HG03457 (cell line): ENCODE measurements around the gene H2AZ2.
"Not testable (repeated sequence)": the region's sequence is repeated elsewhere in the genome, so short reads cannot be mapped to it uniquely, and the experiment has no call there.

ENCODE experiments used
- ATAC-seq: cut with Tn5 transposase; IDR thresholded peaks from one replicate; pipeline ENCODE4 v1.9.1; 2021; ENCODE audit warnings: moderate number of reproducible peaks; ENCODE audit not compliant: unreplicated experiment

Gene H2AZ2

DNA sequence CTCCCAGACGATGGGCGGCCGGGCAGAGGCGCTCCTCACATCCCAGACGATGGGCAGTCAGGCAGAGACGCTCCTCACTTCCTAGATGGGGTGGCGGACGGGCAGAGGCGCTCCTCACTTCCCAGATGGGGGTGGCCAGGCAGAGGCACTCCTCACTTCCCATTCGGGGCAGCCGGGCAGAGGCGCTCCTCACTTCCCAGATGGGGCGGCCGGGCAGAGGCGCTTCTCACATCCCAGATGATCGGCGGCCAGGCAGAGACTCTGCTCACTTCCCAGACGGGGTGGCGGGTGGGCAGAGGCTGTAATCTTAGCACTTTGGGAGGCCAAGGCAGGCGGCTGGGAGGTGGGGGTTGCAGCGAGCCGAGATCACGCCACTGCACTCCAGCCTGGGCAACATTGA, 24.0 kb upstream of the H2AZ2 start:
- not testable (repeated sequence) for ATAC-seq

DNA sequence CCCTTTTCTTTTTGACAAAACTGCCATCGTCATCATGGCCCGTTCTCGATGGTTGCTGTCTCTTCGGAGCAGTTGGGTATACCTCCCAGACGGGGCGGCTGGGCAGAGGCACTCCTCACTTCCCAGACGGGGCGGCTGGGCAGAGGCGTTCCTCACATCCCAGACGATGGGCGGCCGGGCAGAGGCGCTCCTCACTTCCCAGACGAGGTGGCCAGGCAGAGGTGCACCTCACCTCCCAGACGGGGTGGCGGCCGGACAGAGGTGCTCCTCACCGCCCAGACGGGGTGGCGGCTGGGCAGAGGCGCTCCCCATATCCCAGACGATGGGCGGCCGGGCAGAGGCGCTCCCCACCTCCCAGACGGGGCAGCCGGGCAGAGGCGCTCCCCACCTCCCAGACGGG, 22.9 kb upstream of the H2AZ2 start:
- ATAC-seq, result not testable (repeated sequence)

DNA sequence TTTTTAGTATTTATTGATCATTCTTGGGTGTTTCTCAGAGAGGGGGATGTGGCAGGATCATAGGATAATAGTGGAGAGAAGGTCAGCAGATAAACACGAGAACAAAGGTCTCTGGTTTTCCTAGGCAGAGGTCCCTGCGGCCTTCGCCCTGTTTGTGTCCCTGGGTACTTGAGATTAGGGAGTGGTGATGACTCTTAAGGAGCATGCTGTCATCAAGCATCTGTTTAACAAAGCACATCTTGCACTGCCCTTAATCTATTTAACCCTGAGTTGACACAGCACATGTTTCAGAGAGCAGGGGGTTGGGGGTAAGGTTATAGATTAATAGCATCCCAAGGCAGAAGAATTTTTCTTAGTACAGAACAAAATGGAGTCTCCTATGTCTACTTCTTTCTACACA, 22.4 kb upstream of the H2AZ2 start:
- ATAC-seq, result not testable (repeated sequence)

DNA sequence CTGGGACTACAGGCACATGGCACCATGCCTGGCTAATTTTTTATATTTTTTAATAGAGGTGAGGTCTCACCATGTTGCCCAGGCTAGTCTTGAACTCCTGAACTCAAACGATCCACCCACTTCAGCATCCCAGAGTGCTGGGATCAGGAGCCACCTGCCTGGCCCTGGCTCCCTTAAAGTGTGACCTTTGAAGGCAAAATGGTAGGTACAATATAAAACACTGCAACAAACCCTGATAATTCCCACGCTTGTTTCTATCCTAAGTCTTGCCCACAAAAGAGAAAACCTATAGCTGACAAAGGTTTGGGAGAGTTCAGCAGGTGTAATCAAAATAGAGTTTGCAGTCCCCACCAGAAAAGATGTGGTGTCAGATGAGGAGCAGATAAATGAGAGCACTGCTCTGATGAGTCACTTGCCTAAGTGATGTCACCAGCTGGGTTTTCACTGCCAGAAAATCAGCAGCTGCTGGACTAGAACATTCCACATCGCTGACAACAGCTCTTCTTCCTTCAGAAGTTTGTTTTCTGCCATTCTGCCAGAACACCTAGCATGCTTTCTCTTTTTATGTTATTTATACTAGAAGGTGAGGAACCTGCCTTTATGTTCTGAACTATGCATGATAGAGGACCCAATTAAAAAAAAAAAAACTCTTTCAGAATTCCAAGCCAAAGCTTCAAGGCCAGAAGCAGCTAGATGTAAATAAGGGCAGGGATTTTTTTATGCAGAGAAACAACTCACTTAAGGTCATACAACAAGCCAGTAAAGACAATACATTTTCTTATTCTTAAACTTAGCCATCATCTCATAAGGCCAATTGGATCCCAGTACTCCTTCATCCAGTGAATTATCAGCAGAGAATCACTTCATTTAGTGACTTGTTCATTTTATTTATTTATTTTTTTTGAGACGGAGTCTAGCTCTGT, 19.4 kb upstream of the H2AZ2 start:
- ATAC-seq, result no peak

DNA sequence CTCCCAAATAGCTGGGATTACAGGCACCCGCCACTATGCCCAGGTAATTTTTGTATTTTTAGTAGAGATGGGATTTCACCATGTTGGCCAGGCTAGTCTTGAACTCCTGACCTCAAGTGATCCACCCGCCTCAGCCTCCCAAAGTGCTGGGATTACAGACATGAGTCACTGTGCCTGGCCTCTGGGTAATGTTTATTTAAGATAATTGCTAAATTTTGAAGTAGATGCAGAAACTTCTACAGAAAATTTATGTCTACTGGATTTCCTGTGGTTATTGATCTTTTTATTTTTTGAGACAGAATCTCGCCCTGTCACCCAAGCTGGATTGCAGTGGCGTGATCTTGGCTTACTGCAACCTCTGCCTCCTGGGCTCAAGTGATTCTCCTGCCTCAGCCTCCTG, 14.1 kb upstream of the H2AZ2 start:
- ATAC-seq, result not testable (repeated sequence)

DNA sequence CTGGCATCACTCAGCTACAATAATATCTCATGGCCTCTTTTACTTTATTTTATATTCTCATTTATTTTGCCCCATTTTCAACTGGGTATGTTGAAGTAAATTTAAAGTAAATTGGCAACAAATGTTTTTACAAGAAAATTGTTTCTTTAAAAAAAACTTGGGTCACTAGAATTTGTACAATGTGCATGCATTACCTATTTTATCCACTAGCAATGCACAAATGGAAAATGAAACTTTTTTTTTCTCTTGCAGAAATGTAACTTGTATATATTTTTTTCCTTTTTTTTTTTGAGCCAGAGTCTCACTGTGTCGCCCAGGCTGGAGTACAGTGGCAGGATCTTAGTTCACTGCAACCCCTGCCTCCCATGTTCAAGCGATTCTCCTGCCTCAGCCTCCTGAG, 10.3 kb upstream of the H2AZ2 start:
- no peak for ATAC-seq

DNA sequence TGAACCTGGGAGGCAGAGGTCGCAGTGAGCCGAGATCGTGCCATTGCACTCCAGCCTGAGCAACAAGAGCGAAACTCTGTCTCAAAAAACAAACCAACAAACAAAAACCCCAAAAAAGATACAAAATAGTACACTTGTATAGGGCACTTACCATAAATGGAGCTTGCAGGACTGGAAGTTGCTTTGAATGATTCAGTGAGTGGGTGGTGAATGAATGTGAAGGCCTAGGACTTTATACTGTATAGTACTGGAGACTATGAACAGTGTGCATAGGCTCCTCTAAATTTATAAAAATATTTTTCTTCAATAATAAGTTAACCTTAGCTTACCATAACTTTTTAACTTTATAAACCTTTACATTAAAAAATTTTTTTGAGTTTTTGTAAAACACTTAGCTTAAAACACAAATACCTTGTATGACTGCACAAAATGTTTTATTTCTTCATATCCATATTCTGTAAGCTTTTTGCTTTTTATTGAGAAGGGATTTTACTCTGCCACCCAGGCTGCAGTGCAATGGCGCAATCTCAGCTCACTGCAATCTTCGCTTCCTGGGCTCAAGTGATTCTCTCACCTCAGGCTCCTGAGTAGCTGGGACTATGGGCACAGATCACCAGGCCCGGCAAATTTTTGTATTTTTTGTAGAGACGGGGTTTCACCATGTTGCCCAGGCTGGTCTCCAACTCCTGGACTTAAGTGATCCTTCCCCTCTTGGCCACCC, 6.9 kb upstream of the H2AZ2 start:
- ATAC-seq, result no peak

DNA sequence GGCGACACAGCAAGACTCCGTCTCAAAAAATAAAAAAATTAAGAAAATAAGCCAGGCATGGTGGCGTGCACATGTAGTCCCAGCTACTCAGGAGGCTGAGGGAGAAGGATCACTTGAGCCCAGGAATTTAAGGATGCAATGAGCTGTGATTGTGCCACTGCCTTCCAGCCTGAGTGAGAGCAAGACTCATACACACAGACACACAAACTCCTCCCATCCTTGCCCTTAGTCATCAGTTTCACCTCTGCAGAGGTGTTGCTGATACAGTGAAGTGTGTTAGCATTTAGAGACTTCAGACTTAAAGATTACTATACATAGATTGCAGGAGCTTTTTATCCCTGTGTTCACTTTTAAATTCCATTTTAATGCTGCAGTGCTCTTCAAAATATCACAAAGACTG, 5.5 kb upstream of the H2AZ2 start:
- no peak for ATAC-seq

DNA sequence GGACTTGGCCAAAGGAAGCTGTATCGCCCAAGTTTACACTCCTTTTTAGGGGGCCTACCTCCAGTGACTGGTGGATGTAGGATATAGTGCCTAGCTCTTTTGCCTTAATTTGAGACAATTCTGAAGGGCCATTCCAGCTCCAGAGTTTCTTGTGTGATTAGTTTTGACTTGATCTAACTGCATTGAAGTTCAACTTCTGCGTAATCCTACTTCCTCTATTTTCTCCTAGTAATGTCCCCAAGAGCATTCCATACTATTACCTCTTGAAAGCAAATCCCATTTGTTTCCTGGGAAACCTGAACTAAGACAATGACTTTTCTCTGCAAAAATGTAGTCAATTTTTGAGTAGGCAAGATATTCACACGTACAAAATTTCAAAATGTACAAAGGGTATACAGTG, 4.7 kb upstream of the H2AZ2 start:
- no peak for ATAC-seq

DNA sequence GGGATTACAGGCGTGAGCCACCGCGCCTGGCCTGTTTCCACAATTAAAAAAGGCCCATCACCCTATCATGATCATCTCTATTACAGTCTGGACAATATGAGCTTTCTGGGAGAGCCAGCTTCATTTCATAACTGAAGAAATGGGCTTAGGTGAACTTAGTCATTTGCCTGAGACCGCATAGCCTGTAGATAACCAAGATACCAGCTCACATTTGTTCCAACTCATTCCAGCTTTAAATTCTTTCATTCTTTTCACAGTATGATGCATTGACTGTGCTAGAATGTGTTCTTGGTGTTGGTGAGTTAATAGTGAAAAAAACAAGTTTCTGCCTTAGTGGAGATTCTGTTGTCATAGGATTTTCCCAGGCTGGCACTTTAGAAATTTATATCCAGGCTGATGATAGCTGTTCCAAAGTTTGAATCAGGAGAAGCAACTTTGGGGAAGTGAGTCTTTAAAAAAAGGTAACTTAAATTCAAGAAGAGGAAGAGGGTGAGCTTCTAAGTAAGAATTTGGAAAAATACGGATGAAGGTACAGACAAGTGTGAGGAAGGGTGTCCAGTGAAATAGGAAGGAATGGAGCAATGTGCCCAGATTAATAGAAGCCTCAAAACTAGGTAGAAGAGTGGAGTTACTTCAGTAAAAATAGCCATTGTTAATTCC, 2.1 kb upstream of the H2AZ2 start:
- ATAC-seq, result no peak

DNA sequence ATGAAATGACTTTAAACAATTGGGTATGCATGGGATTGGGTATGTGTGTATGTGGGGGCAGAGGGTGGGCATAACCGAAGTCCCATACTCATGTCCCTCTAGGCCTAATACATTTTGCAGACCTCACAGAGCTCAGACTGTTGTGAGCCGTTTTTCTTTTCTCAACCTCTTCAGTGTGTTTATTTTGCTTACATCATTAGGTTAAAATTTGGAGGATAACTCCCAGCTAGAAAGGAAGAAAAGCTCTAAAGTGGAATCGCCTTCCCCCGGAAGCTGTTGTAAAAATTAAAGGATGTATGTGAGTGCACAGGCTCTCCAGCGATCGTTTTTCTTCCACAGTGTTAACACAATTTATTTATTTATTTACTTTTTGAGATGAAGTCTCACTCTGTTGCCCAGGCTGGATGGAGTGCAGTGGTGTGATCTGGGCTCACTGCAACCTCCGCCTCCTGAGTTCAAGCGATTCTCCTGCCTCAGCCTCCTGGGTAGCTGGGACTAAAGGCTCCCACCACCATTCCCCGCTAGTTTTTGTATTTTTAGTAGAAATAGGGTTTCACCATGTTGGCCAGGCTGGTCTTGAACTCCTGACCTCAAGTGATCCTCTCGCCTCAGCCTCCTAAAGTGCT, 1.5 kb upstream of the H2AZ2 start:
- ATAC-seq, result no peak

DNA sequence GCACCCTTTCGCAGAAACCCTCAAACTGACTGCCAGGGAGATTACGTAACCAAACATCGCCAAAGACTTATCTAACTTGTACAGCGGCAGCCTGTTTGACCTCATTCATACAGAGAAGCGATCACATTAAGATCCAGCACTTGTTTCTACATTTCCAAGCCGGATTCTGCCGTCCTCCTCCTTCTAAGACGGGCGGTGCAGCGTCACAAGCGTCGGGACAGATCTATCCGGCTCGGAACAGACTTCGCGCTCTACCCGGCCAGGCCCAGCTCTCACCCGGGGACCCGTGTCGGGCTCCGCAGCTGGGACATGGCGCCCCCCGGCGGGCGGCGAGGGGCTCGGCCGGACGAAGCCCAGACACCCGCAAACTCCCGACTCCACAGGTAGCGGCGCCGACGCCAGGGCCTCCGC, 373 bp downstream of the H2AZ2 start:
- ATAC-seq, result peak; percentile 45

DNA sequence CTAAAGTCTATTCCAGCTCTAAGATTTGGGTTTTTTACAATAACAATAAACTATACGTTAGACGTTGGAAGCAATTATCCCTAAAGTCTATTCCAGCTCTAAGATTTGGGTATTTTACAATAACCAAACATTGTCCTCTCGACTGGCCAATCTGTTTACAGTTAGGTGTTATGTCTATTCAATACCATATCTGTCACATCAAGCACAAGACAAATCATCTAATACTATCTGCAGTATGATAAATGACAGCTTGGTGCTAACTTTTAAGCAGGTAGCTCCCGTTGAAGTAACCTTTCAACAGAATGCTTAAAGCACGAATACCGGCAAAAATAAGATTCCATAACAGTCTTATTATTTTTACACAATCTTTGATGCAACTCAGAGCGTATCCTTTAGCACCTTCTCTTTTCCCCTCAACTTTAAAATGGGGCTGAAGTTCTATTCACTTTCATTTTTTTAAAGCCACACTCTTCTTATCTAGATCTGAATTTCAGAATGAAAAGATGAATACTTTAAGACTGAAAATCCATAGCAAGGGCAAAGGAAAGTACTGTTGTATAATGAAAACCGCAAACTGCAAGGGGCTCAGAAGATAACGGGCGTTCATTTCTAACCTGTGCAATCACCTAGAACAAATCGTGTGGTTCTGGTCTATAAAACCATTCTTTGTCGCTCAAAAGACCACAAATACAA, 925 bp downstream of the H2AZ2 start:
- no peak for ATAC-seq

DNA sequence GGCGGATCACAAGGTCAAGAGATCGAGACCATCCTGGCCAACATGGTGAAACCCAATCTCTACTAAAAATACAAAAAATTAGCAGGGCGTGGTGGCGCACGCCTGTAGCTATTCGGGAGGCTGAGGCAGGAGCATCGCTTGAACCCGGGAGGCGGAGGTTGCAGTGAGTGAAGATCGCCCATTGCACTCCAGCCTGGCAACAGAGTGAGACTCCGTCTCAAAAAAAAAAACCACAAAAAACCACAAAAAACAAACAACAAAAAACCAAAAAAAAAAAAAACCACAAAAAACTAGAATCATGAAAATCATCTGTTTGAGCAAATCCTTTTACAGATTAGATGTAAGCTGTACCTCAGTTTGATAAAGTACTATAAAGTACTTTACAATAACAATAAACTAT, 1.5 kb downstream of the H2AZ2 start:
- not testable (repeated sequence) for ATAC-seq

DNA sequence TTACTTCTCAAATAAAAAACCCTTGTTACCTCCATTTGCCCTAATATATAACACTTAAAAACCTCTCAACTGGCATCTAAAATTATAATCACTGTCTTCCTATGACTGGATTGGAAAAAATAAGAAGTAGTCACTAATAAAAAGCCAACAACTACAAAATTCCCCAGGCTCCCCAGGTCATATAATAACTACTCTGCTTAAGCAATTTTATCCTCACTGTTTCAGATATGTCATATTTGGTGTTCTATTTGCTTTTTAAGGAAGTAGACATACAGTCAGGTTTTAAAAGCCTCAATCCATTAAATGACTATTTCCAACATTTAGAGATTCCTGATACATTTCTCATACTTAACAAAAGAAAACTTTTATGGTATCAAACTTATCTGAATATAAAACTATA, 2.4 kb downstream of the H2AZ2 start:
- no peak for ATAC-seq

DNA sequence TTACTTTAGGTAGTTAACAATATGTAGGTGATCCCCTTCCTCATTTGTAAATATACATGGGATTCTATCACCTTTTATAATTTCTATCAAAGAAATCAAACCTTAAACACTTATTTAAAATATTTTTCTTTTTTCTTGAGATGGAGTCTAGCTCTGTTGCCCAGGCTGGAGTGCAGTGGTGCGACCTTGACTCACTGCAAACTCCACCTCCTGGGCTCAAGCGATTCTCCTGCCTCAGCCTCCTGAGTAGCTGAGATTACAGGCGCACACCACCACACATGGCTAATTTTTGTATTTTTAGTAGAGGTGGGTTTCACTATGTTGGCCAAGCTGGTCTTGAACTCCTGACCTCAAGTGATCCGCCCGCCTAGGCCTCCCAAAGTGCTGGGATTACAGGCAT, 4.4 kb downstream of the H2AZ2 start:
- not testable (repeated sequence) for ATAC-seq

DNA sequence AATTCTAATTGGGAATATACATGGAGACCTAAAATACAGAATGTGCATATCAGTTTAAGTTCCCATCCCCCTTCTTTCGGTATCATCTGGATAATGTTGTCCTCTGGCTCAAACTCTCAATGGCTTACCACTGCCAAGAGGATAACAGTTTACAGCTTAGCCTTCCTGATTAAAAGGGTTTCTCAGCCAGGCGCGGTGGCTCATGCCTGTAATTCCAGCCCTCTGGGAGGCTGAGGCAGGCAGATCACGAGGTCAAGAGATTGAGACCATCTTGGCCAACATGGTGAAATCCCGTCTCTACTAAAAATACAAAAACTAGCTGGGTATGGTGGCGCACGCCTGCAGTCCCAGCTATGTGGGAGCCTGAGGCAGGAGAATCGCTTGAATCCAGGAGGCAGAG, 5.2 kb downstream of the H2AZ2 start:
- ATAC-seq, result not testable (repeated sequence)

DNA sequence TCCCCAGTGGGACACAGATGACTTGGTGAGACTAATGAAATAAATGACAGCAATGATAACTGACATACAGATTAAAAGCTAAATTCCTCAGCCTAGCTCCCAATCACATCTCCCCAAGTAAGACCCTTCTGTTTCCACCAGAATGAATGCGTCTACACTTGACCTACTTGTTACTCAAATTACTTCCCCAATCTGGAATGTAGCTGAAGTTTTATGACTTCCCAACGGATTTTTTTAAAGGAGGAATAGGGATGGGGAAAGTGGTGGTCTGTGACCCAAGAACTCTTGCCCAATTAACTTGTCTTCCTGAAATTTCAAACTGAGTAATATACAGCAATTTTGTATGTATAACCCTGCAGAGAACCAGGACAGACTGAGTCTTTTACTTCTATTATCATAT, 9.1 kb downstream of the H2AZ2 start:
- ATAC-seq, result no peak

DNA sequence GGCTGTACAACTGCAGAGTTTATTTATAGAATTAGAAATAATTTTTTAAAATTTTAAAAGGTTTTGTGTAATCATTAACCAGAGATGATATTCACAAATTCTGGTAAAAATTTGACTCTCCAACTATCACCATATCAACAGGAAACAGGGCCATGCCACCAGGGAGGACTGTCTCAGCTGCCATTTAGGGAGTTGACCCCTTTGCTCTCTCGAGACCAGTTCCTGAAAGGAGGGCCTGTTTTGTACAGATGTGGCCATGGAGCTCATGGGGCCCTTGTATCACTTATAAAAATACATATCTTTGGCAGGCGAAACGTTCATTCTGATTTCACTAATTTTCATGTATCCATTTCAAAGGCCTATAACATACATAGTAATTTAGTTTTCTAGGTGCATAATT, 20.3 kb downstream of the H2AZ2 start:
- ATAC-seq, result no peak

DNA sequence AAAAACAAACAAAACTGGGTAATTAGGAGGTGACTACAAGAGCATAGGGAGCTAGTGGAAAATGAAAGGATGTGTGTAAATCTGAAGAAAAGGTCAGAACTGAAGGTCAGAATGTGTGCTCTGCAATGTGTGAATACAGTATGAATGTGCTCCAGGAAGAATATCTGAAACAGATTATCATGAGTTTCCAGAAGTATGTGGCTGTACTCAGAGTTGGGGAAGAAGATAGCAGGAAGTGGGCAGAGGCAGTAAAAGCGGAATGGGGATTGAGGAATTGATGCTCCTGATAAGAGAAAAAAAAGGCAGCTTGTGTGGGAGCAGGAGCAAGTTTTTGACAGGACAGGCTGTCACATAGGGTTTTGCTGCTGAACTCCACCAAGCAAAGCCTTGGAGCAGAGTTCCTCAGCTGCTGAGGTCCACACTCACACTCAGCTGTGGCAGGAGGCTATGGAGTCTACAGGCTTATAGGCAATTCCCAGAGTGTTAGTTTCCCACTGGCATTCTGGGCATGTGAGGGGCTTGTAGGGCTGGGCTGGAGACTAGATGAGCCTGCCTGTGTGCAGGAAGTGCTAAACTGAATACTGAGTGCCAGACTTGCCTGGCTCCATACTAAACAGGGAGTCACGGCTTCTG, 22.9 kb downstream of the H2AZ2 start:
- ATAC-seq, result no peak
